Kidney glomerular epithelial cell (primary cell): ENCODE results near the gene RND3.

ENCODE experiments used
- DNase-seq: peaks from one replicate; lab custom pipeline; 2025; lab: John Stamatoyannopoulos, UW

The RND3 gene

DNA sequence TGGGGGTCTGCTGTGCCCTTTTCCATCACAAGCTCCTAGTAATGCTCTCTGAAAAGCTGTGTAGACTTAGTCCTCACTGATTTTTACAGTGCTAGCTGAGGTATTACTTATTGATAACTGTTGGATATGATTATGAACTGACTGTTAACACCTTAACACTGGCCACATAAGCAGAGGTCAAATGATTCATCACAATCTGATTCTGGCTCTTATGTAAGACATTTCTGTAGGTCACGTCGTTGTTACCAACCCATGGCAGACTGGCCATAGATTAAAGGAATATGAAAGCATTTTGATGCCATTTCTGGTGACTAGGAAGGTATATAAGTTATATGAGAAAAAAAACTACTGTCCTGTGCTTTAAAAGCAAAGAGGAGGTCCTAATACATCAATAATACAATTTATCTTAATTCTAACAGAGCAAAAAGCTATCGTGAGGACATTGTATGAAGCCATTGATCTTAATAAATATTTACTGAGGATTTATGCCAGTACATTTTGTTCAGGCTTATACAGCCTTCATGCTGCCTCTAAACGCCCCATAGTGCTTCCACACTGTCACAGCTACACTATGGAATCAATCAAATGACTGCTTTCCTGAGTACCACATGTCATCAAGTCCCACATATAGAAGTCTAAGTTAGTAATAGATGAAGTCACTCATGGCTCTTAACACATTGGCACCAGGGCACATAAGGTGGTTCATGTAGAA, 6.9 kb upstream of the RND3 start:
- DNase-seq = no peak

- DNase-seq = no peak
Observed at GRCh38 chr2:150491943-150492342, 4.5 kb upstream of the RND3 start.

DNA sequence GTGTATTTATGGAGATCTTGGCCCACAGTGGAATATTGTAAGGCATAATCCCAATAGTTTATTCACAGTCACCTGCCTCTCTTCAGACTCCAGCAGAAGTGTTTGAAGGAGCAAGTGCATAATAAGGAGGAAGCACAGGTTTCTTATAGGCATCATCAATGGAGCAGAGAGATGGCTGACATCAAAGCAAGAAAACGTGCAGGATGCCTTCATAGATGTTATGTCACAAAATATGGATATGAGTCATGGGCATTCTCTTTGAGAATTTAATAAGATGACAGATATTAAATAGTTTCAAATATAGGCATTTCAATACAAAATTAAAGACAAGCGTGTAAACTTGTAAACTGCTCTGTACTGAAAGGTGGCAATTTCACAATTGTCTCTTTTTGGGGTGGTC, 4.0 kb upstream of the RND3 start:
- DNase-seq = no peak

DNA sequence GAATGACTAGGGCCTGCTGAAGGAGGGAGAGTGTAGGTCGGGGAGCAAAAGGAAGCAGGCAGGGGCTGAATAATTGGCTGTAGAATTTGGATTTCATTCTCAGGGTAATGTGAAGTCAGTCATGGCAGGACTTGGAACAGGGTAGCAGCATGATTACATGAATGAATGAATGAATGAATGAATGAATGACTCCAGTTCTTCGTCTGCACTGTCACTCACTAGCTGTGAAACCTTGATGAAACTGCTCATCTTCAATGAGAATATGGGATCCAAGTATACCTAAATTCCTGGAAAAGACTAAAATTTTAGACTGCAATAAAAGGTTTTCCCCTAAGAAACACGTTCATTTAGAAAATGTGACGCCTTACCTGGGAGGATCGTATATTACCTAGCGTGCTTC, 3.0 kb upstream of the RND3 start:
- no peak for DNase-seq

DNA sequence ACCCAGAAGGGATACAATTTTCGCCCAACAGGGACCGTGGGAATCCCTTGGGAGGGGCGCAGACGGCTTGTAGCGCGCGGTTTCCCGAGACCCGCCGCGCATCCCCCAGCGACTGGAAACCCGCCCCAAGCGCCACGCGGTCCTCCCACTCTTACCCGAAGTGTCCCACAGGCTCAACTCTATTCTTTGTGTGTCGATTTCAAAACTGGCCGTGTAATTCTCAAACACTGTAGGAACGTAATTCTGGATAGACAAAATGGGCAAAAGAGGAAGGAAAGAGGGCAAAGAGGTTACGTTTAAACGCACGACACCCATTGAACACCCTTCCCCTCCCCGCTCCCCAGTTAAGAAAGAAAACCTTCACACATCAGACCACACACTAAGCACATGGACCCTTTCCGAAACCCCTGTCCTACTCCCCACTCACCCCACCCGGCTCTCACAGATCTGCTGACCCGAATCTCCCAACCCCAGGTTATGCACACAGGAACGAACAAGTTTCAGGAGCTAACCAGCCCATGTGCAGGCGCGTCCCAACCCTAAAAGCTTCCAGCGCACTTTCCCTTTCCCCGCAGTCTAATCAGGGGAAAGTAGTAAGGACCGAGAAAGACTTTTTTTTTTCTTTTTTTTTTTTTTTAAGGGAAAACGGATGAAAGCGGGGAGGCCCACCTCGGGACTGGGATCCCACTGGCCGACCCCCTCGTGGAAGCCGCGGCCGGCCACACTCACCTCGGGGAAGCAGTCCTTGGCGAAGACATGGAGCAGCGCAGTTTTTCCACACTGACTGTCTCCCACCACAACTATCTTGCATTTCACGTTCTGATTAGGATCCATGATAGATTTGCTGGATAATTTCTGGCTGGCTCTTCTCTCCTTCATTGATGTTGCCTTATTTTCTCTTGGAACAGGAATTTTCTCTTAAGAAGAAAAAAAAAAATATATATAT, 655 bp downstream of the RND3 start:
- no peak for DNase-seq

GRCh38 chr2:150485871-150486538, 1.5 kb downstream of the RND3 start:
- peak; percentile 79 for DNase-seq

DNA sequence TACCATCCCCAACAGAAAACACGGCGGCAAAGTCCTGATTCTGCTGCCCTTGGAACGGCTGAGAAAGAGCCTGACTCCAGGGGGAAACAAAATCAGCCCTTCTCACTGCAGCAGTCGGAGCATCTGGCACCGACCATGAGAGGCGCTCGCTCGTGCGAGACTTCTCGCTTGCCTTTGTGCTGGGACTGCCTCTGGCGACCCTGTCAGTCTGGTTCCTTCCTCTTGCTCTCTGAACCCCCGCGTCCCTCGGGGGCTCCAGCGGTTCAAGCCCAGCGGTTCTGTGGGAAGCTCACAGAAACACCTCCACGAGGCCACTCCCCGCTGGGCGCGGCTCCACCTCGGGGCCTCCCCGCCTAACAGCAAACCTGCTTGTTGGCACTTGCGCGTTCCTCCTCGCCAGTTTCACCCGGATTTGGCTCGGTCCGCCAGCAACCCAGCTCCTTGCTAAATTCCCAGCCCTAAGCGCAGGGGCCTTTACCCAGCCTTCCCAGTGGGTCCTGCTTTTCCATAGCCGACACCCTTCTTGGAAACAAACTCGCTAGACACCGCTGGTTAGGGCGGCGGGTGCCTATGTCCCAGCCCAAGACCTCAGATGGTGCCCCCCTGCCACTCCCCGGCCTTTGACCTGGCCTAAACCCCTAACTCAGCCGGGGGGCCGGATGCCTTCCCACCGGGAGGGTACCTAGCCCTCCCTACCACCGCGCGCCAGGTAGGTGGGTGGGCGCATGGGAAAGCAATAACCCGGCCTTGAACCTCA, 2.2 kb downstream of the RND3 start:
- peak; percentile 64 for DNase-seq

- DNase-seq = no peak
Observed at GRCh38 chr2:150484461-150485021, 2.9 kb downstream of the RND3 start.

- peak; percentile 49 for DNase-seq
Observed at GRCh38 chr2:150484006-150484405, 3.5 kb downstream of the RND3 start.

- no peak for DNase-seq
Observed at GRCh38 chr2:150483532-150483931, 3.9 kb downstream of the RND3 start.

DNA sequence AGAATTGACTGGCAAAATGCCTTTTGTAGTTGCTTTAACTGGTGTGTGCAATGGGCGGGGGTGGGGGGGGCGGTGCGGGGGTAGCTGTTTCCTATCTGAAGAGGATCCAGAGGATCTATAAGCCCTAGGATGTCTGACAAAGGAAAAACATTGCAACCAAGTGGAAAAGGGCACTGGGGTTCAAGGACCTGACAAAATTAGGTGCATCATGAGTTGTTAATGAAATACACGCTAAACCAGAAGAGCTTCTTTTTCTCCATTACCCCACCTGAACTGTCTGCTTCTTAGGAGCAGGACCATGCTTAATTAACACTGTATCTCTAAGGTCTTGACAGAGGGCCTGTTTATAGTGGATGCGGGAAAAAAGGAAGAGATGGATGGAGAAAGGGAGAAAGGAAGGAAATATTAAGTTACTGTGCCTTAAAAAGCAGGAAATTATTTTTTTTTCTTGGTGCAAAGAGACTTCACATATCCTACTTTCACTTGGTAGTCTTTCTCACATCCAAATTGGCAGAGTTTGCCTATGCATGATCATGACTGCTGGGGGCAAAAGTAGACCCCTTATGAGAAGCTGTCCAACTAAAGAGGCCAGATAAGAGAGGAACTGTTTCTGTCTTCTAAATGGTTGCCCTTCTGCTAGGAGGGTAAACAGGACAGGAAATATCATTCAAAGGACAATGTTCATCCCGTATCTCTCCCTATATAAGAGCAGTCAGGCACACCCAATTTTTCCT, 4.6 kb downstream of the RND3 start:
- DNase-seq = no peak

DNA sequence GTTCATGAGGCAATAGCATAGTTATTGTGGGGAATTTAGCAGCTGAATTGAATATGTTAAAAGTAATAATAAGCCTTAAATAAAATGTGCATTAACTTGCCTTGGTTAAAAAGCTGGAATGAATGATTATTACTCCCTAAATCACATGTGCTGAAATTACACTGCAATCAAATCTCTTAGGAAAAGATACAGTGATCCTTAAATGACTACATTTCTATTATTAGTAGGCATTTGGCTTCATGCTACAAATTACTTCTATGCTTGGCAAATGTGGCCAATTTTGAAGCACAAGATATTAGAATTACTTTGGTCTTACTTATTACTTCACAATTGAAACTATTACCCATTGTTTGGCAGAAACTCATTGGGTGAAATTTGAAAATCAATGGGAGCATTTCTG, 5.4 kb downstream of the RND3 start:
- no peak for DNase-seq

GRCh38 chr2:150480971-150481830, 6.3 kb downstream of the RND3 start:
- DNase-seq = no peak

DNA sequence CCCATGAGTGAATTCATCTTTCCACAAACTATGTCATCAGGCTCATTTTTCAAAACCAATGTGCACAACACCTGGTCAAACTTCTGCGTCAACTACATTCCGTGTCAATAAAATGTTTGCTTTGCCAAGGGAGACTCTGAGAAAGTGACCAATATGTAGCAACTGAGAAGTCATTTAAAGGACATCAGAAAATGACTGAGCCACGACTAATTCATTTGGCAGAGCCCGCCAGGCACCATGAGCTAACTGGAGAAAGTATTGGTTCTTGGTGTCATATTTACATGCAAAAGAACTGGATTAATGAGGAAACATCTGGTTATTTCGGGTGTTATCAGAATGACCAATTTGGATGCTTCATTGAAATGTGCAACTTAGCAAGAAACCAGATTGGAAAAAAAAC, 7.2 kb downstream of the RND3 start:
- peak; percentile 39 for DNase-seq

- DNase-seq = no peak
Observed at GRCh38 chr2:150479075-150479915, 8.2 kb downstream of the RND3 start.

- DNase-seq = peak; percentile 31
Observed at GRCh38 chr2:150478200-150478974, 9.1 kb downstream of the RND3 start.

DNA sequence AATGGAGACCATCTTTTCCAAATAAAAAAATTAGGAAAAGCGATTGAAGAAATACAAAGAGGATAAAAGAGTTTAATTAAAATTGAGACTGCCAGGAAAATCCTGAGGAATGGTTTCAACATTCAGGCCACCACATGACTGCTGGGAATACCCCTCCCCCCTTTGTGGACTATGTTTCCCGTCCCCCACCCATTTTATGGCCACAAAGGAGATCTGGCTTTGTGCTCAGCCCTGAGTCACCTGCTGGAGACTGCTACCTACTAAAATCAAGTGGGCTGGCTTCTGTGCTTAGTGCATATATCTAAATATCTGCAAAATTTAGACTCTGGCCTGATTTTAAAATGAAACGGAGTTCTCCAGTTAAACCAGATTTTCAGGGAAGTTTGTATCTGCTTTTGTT, 10.1 kb downstream of the RND3 start:
- DNase-seq = no peak

- DNase-seq = no peak
Observed at GRCh38 chr2:150476809-150477302, 10.6 kb downstream of the RND3 start.
